Neural cell (in vitro differentiated cells): ENCODE data around the gene PLOD2.

Experiments used
- CTCF ChIP-seq: fragments of 450-650 bp; IDR thresholded peaks from 2 replicates; pipeline ENCODE4 v1.5.1; 2014; ENCODE audit warnings: antibody characterized with exemption, mild to moderate bottlenecking, moderate library complexity; ENCODE audit not compliant: poor library complexity, severe bottlenecking
- POLR2AphosphoS5 ChIP-seq: IDR thresholded peaks from 2 replicates; pipeline ENCODE4 v1.6.1; 2012
- RAD21 ChIP-seq: fragments of 450-650 bp; conservative IDR thresholded peaks from 2 replicates; pipeline ENCODE4 v1.6.1; 2014; ENCODE audit warnings: antibody characterized with exemption, mild to moderate bottlenecking, moderate library complexity

- TF ChIP-seq CTCF (no peak), POLR2AphosphoS5 (no peak), RAD21 (no peak)
These were observed 136.7 kb downstream of the PLOD2 start for GRCh38 chr3:146024260-146024659.
